A549 (cell line): ENCODE results near the gene NRN1. TPM values are rescaled to one million over a fixed set of nuclear protein-coding genes. Genes with fewer than 3 reads are reported as not detected.

Experiments
- ATAC-seq, 2 experiments: fragments of 200-7000 bp in 1 of 2; fragments of >200 bp in 1 of 2; cut with Nextera tagmentation in 1 of 2; cut with Tn5 transposase in 1 of 2; 3 replicates each; pipeline versions ENCODE4 v1.8.0 to v1.9.1; 2018 to 2020; ENCODE audit warnings: mild to moderate bottlenecking in 1 of 2, moderate library complexity in 1 of 2
- CTCF ChIA-PET: fragments of 300-600 bp; sonication (Branson Sonifier 250); formaldehyde crosslinking; extraction: SDS; loops from one replicate; lab custom pipeline; 2021; ENCODE audit warnings: antibody characterized with exemption, inconsistent platforms; lab: Yijun Ruan, JAX
- POLR2A ChIA-PET: fragments of 350-600 bp; formaldehyde crosslinking; extraction: SDS; loops from one replicate; lab custom pipeline; 2021; ENCODE audit warnings: antibody characterized with exemption, inconsistent platforms; lab: Yijun Ruan, JAX
- DNase-seq, 2 experiments: peaks; one replicate each; pipeline versions ENCODE4 v3.0.0 to v3.0.0-alpha.2; 2011 to 2016; ENCODE audit warnings: low read depth in 1 of 2, low spot score in 1 of 2
- FAIRE-seq: peaks from 2 replicates; lab custom pipeline; 2011; peaks lifted over from hg19 to GRCh38; lab: Jason Lieb, UNC
- H3K27ac ChIP-seq, 2 experiments: fragments of >200 bp; sonication (Bioruptor Twin); formaldehyde crosslinking; 3 replicates each; pipeline ENCODE4 v1.5.1; 2016 to 2017
- H3K4me1 ChIP-seq: fragments of >200 bp; sonication (Bioruptor Twin); formaldehyde crosslinking; 3 replicates; pipeline ENCODE4 v1.6.1; 2016
- H3K4me2 ChIP-seq: fragments of >200 bp; sonication (Bioruptor Twin); formaldehyde crosslinking; 3 replicates; pipeline ENCODE4 v1.6.1; 2016
- H3K4me3 ChIP-seq: fragments of >200 bp; sonication (Bioruptor Twin); formaldehyde crosslinking; 3 replicates; pipeline ENCODE4 v1.5.1; 2016
- H3K9me3 ChIP-seq: fragments of >200 bp; sonication (Bioruptor Twin); formaldehyde crosslinking; 3 replicates; pipeline ENCODE4 v1.6.1; 2016
- CBX2 ChIP-seq: fragments of 200-600 bp; sonication (generic); IDR thresholded peaks from 2 replicates; pipeline ENCODE4 v1.6.1; 2016; ENCODE audit warnings: low read depth, mild to moderate bottlenecking, borderline replicate concordance
- CBX8 ChIP-seq: fragments of 200-600 bp; sonication (generic); IDR thresholded peaks from 2 replicates; pipeline ENCODE4 v1.6.1; 2016
- CHD2 ChIP-seq: fragments of 150-350 bp; IDR thresholded peaks from 2 replicates; pipeline ENCODE4 v1.6.1; 2014; ENCODE audit warnings: low read length; ENCODE audit not compliant: partially characterized antibody
- EP300 ChIP-seq, 2 experiments: fragments of >200 bp; sonication (Bioruptor Twin); formaldehyde crosslinking; IDR thresholded peaks; 2 replicates in 1 of 2; 3 replicates in 1 of 2; pipeline ENCODE4 v1.6.1; 2016 to 2017
- FOSB ChIP-seq: fragments of 250-450 bp; sonication (Bioruptor Pico); IDR thresholded peaks from 2 replicates; pipeline ENCODE4 v1.5.0; 2020; ENCODE audit warnings: mild to moderate bottlenecking, moderate library complexity
- HDAC2 ChIP-seq: fragments of 200-600 bp; sonication (generic); IDR thresholded peaks from 2 replicates; pipeline ENCODE4 v1.6.1; 2016
- KDM1A ChIP-seq: fragments of 200-600 bp; sonication (generic); IDR thresholded peaks from 2 replicates; pipeline ENCODE4 v1.6.1; 2016; ENCODE audit warnings: low read depth, mild to moderate bottlenecking
- MAFK ChIP-seq: fragments of 450-650 bp; IDR thresholded peaks from 2 replicates; pipeline ENCODE4 v1.6.1; 2014; ENCODE audit not compliant: partially characterized antibody
- NR3C1 ChIP-seq: fragments of >200 bp; sonication (Bioruptor Twin); formaldehyde crosslinking; IDR thresholded peaks from 3 replicates; pipeline ENCODE4 v1.6.1; 2017
- PHF8 ChIP-seq: fragments of 200-600 bp; sonication (generic); IDR thresholded peaks from 2 replicates; pipeline ENCODE4 v1.6.1; 2016; ENCODE audit warnings: low read depth, mild to moderate bottlenecking, antibody characterized with exemption, moderate library complexity, borderline replicate concordance
- POLR2A ChIP-seq: IDR thresholded peaks from 2 replicates; pipeline ENCODE4 v1.6.1; 2012; ENCODE audit warnings: mild to moderate bottlenecking, low read length
- POLR2AphosphoS2 ChIP-seq: conservative IDR thresholded peaks from 2 replicates; pipeline ENCODE4 v1.6.1; 2012; ENCODE audit warnings: low read length, improper control_type of control experiment, inconsistent platforms
- RARB ChIP-seq: fragments of 250-450 bp; sonication (Bioruptor Pico); IDR thresholded peaks from 2 replicates; pipeline ENCODE4 v1.8.0; 2021; ENCODE audit warnings: mild to moderate bottlenecking, moderate library complexity
- SMC3 ChIP-seq: fragments of >200 bp; sonication (Bioruptor Twin); formaldehyde crosslinking; IDR thresholded peaks from 3 replicates; pipeline ENCODE4 v1.6.1; 2018; ENCODE audit warnings: inconsistent platforms
- TFCP2L1 ChIP-seq: fragments of 250-450 bp; sonication (Bioruptor Pico); IDR thresholded peaks from 2 replicates; pipeline ENCODE4 v1.5.0; 2021; ENCODE audit warnings: mild to moderate bottlenecking
- WGBS: methylation state at CpG from one replicate; pipeline ENCODE4 v1.1.6; 2017; ENCODE audit errors: missing lambda C conversion rate; 5-methylcytosine and 5-hydroxymethylcytosine counted together
- polyA plus RNA-seq, 4 experiments: library from polyadenylated mRNA; depleted of rRNA in 3 of 4; stranded (reverse); fragments of >200 nt; fragmentation: RNase III in 1 of 4; extraction: RNeasy Plus Mini Kit Qiagen cat#74134 plus additional on column Dnase treatment in 1 of 4; gene quantifications; 2 replicates in 3 of 4; 3 replicates in 1 of 4; pipeline ENCODE4 v1.2.3, GENCODE V29; 2011 to 2017
- TF ChIP-seq, protein P1 (sequence below): fragments of >200 bp; sonication (Bioruptor Twin); formaldehyde crosslinking; IDR thresholded peaks from 3 replicates; pipeline ENCODE4 v1.5.1; 2016
- TF ChIP-seq, protein P2 (sequence below): IDR thresholded peaks from 2 replicates; pipeline ENCODE4 v1.6.1; 2012; ENCODE audit warnings: low read depth, borderline replicate concordance
- TF ChIP-seq, protein P3 (sequence below): fragments of 250-450 bp; sonication (Bioruptor Pico); IDR thresholded peaks from 2 replicates; pipeline ENCODE4 v1.5.0; 2020; ENCODE audit warnings: low read depth, mild to moderate bottlenecking, moderate library complexity
- TF ChIP-seq, protein P4 (sequence below): IDR thresholded peaks from 2 replicates; pipeline ENCODE4 v1.6.1; 2012
- TF ChIP-seq, protein P5 (sequence below): fragments of 200-600 bp; sonication (generic); IDR thresholded peaks from 2 replicates; pipeline ENCODE4 v1.6.1; 2016; ENCODE audit warnings: antibody characterized with exemption, mild to moderate bottlenecking, moderate library complexity
- TF ChIP-seq, protein P6 (sequence below): fragments of 450-650 bp; IDR thresholded peaks from 2 replicates; pipeline ENCODE4 v1.6.1; 2014; ENCODE audit warnings: antibody characterized with exemption

Gene NRN1
- polyA plus RNA-seq, 2 of the 4 experiments (the other 2 are of a cell fraction) = 0.35 to 0.39 TPM

DNA sequence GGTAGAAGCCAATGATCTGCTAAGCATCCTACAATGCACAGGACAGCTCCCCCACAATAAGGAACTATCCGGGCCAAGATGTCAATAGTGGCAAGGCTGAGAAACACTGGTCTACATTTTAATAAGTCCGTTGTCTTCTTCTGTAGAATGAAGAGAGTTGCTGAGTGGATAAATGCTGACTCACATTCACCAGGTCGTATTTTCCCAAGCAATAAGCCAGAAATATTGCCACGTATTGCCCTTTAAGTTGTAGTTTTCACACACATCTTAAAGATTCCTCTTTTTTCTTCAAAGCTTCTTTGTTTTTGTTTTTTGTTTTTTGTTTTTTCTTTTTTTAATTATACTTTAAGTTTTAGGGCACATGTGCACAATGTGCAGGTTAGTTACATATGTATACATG lies 30.5 kb upstream of the NRN1 start (continued):
- no peak for TF ChIP-seq FOSB (CRISPR knock-in tag)
- TF ChIP-seq RARB (CRISPR knock-in tag) = no peak
- TF ChIP-seq, protein P1, sequence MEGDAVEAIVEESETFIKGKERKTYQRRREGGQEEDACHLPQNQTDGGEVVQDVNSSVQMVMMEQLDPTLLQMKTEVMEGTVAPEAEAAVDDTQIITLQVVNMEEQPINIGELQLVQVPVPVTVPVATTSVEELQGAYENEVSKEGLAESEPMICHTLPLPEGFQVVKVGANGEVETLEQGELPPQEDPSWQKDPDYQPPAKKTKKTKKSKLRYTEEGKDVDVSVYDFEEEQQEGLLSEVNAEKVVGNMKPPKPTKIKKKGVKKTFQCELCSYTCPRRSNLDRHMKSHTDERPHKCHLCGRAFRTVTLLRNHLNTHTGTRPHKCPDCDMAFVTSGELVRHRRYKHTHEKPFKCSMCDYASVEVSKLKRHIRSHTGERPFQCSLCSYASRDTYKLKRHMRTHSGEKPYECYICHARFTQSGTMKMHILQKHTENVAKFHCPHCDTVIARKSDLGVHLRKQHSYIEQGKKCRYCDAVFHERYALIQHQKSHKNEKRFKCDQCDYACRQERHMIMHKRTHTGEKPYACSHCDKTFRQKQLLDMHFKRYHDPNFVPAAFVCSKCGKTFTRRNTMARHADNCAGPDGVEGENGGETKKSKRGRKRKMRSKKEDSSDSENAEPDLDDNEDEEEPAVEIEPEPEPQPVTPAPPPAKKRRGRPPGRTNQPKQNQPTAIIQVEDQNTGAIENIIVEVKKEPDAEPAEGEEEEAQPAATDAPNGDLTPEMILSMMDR = no peak
- no peak for TF ChIP-seq HDAC2
- TF ChIP-seq CBX8 = no peak

DNA sequence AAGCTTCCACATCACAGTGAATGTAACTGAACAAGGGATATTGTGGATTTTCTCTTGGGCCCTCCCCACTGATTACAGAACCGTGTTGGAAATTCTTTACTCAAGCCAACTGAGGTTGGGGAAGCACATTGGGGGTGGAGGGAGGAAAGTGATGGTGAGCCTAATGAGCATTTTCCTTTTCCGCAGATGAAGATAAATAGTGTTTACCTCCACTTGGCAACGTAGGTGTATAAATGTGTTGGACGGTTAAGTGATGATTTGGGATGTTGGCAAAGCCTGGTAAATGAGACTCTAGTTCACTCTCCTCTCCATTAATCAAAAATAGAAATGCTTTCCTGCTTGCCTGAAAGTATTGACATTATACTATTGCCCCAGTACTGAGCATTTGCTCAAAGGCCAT lies 27.1 kb upstream of the NRN1 start:
- ChIA-PET CTCF (no interaction called here), POLR2A (no interaction called here)
- Histone ChIP-seq H3K4me3 (no peak overlapping the region), H3K4me2 (no peak overlapping the region), H3K4me1 (no peaks in the 10 kb centered on the region), H3K9me3 (no peaks in the 10 kb centered on the region), H3K27ac (no peak overlapping the region)
- TF ChIP-seq, protein P2, sequence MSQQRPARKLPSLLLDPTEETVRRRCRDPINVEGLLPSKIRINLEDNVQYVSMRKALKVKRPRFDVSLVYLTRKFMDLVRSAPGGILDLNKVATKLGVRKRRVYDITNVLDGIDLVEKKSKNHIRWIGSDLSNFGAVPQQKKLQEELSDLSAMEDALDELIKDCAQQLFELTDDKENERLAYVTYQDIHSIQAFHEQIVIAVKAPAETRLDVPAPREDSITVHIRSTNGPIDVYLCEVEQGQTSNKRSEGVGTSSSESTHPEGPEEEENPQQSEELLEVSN = no peak
- TF ChIP-seq, protein P3, sequence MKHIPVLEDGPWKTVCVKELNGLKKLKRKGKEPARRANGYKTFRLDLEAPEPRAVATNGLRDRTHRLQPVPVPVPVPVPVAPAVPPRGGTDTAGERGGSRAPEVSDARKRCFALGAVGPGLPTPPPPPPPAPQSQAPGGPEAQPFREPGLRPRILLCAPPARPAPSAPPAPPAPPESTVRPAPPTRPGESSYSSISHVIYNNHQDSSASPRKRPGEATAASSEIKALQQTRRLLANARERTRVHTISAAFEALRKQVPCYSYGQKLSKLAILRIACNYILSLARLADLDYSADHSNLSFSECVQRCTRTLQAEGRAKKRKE (CRISPR knock-in tag) = no peak
- TF ChIP-seq NR3C1 (no peak), POLR2A (no peak), EP300 (IDR thresholded peaks at IDR 0.05) (no peak), SMC3 (no peak), TFCP2L1 (no peak), POLR2AphosphoS2 (no peak), PHF8 (no peak), RARB (CRISPR knock-in tag) (no peak), CBX2 (no peak)
- TF ChIP-seq, protein P4, sequence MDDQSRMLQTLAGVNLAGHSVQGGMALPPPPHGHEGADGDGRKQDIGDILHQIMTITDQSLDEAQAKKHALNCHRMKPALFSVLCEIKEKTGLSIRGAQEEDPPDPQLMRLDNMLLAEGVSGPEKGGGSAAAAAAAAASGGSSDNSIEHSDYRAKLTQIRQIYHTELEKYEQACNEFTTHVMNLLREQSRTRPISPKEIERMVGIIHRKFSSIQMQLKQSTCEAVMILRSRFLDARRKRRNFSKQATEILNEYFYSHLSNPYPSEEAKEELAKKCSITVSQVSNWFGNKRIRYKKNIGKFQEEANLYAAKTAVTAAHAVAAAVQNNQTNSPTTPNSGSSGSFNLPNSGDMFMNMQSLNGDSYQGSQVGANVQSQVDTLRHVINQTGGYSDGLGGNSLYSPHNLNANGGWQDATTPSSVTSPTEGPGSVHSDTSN = no peak
- DNase-seq = no peak
- WGBS = 28% methylated on average over 4 of the region's 4 CpGs
- ATAC-seq = no peak
- FAIRE-seq = no peak

DNA sequence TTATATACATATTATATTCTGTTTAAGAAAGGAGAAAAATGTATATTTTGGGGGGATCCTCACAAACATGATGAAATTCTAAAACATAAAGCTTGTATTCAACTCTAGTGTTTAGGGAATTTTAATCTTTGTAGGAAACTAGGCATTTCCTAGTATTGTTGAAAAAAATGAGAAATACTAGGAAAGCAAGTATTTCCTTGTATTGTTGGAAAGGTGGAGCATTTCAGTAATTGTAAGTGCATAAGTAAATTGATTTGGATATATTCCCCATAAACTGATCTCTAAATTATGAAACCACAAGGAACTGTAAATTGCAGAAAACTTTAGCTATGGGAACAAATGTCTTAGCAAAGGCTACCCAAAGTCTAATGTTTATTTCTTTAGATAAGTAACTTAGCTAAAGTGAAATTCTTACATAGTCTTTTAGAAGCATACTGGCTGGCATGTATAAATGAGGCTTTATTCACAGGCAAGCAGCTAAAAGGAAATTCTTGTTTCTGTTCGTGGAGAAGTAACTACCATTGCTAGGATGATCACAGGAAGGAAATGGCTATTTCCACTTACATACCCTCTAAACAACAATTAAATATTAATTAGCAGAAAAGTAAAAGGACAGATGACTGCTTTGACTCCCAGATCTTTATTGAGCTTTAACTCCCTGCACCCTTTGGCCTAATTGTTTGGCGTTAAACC lies 19.9 kb upstream of the NRN1 start:
- DNase-seq (no peak), ATAC-seq (no peak), FAIRE-seq (no peak)
- Histone ChIP-seq H3K4me1 (no peaks in the 10 kb centered on the region), H3K27ac (no peak overlapping the region), H3K4me2 (no peak overlapping the region), H3K4me3 (no peak overlapping the region), H3K9me3 (no peaks in the 10 kb centered on the region)
- POLR2A ChIA-PET = no interaction called here
- 52% methylated on average over 2 of the region's 2 CpGs for WGBS
- CTCF ChIA-PET = interaction anchor here (1.2 to 1.5 kb wide), 2 partner anchors 30 to 556 kb away, joined by 3 read pairs; no protein-coding TSS in a partner anchor
- TF ChIP-seq MAFK = no peak
- no peak for TF ChIP-seq CBX2
- TF ChIP-seq, all 56 proteins: peak for 0

DNA sequence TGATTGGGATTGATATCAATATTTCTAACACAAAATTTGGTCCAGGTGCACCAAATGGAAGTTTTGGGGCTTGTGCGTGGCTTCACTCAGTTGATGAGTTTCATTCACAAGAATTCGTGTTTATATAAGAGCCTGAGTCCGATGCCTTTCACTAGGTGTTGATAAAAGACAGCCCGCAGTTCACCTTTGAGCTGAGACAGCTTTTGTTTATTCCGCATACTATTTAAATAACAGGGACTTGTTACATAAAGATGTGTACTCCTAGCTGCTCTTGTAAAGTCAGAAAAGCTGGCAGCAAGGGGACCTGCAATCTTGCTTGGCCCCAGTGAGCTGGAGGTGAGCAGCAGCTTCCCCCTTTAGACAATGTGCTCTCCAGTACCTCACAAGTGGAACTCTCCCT lies 19.0 kb upstream of the NRN1 start:
- 17% methylated on average over 5 of the region's 5 CpGs for WGBS
- Histone ChIP-seq H3K9me3 (no peaks in the 10 kb centered on the region), H3K4me1 (no peaks in the 10 kb centered on the region), H3K4me2 (no peak overlapping the region), H3K4me3 (no peak overlapping the region), H3K27ac (no peak overlapping the region)
- CTCF ChIA-PET = interaction anchor here (1.5 kb wide), 1 partner anchor 31 kb away, joined by 3 read pairs; no protein-coding TSS in a partner anchor
- POLR2A ChIA-PET = no interaction called here
- no peak for DNase-seq
- no peak for FAIRE-seq
- ATAC-seq = no peak
- TF ChIP-seq, protein P5, sequence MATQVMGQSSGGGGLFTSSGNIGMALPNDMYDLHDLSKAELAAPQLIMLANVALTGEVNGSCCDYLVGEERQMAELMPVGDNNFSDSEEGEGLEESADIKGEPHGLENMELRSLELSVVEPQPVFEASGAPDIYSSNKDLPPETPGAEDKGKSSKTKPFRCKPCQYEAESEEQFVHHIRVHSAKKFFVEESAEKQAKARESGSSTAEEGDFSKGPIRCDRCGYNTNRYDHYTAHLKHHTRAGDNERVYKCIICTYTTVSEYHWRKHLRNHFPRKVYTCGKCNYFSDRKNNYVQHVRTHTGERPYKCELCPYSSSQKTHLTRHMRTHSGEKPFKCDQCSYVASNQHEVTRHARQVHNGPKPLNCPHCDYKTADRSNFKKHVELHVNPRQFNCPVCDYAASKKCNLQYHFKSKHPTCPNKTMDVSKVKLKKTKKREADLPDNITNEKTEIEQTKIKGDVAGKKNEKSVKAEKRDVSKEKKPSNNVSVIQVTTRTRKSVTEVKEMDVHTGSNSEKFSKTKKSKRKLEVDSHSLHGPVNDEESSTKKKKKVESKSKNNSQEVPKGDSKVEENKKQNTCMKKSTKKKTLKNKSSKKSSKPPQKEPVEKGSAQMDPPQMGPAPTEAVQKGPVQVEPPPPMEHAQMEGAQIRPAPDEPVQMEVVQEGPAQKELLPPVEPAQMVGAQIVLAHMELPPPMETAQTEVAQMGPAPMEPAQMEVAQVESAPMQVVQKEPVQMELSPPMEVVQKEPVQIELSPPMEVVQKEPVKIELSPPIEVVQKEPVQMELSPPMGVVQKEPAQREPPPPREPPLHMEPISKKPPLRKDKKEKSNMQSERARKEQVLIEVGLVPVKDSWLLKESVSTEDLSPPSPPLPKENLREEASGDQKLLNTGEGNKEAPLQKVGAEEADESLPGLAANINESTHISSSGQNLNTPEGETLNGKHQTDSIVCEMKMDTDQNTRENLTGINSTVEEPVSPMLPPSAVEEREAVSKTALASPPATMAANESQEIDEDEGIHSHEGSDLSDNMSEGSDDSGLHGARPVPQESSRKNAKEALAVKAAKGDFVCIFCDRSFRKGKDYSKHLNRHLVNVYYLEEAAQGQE = no peak
- TF ChIP-seq, protein P3 (CRISPR knock-in tag) = no peak
- TF ChIP-seq KDM1A (no peak), TFCP2L1 (no peak), CHD2 (no peak)
- TF ChIP-seq, protein P6, sequence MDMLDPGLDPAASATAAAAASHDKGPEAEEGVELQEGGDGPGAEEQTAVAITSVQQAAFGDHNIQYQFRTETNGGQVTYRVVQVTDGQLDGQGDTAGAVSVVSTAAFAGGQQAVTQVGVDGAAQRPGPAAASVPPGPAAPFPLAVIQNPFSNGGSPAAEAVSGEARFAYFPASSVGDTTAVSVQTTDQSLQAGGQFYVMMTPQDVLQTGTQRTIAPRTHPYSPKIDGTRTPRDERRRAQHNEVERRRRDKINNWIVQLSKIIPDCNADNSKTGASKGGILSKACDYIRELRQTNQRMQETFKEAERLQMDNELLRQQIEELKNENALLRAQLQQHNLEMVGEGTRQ = no peak
